Endothelial cell of umbilical vein (primary cell): ENCODE measurements around the gene FERMT2.

Source experiments
- CTCF ChIP-seq, 2 donors: IDR thresholded peaks; 1 replicate in 1 of 2; 2 replicates in 1 of 2; pipeline ENCODE4 v1.5.1; 2011; ENCODE audit warnings: low read length in 2 of 2, mild to moderate bottlenecking in 2 of 2, moderate library complexity in 2 of 2, control low read depth in 1 of 2, inconsistent platforms in 1 of 2, low read depth in 1 of 2; ENCODE audit not compliant: insufficient read depth in 1 of 2; ENCODE audit errors: extremely low read depth in 1 of 2
- EZH2 ChIP-seq: IDR thresholded peaks from 2 replicates; pipeline ENCODE4 v1.6.1; 2012; ENCODE audit warnings: borderline replicate concordance, low read depth, mild to moderate bottlenecking, moderate library complexity, low read length, inconsistent platforms; ENCODE audit not compliant: severe bottlenecking
- FOS ChIP-seq: IDR thresholded peaks from 2 replicates; pipeline ENCODE4 v1.6.1; 2011; ENCODE audit warnings: mild to moderate bottlenecking, low read length, moderate library complexity, borderline replicate concordance; ENCODE audit not compliant: insufficient read depth
- GATA2 ChIP-seq: IDR thresholded peaks from 2 replicates; pipeline ENCODE4 v1.7.0; 2011; ENCODE audit warnings: low read depth, mild to moderate bottlenecking, moderate library complexity, mixed read lengths, low read length; ENCODE audit not compliant: insufficient read length, insufficient read depth
- JUN ChIP-seq: IDR thresholded peaks from 2 replicates; pipeline ENCODE4 v1.6.1; 2011; ENCODE audit warnings: borderline replicate concordance, low read depth; ENCODE audit not compliant: insufficient read length, insufficient read depth
- MAX ChIP-seq: IDR thresholded peaks from 2 replicates; pipeline ENCODE4 v1.6.1; 2011; ENCODE audit not compliant: insufficient read depth, insufficient read length
- MYC ChIP-seq: IDR thresholded peaks from one replicate; pipeline ENCODE4 v1.6.1; 2011; ENCODE audit warnings: mild to moderate bottlenecking, low read depth, low read length
- POLR2A ChIP-seq: IDR thresholded peaks from 2 replicates; pipeline ENCODE4 v1.6.1; 2012; ENCODE audit warnings: low read depth, mild to moderate bottlenecking, control low read depth, low read length
- POLR2AphosphoS5 ChIP-seq: IDR thresholded peaks from 2 replicates; pipeline ENCODE4 v1.6.1; 2012; ENCODE audit warnings: low read depth, mild to moderate bottlenecking, control low read depth, low read length, moderate library complexity; ENCODE audit not compliant: insufficient read depth

GRCh38 chr14:52825085-52825484 lies 125.8 kb downstream of the FERMT2 start:
- no peak for TF ChIP-seq CTCF (IDR thresholded peaks at IDR 0.05; ENCODE audit: extremely low read depth in 1 of 2, insufficient read depth in 1 of 2, low read depth in 1 of 2, low read length in 2 of 2)
- TF ChIP-seq MYC = no peak
- TF ChIP-seq POLR2A = no peak
- no peak for TF ChIP-seq EZH2
- TF ChIP-seq POLR2AphosphoS5 = no peak
- no peak for TF ChIP-seq JUN
- no peak for TF ChIP-seq MAX
- no peak for TF ChIP-seq GATA2
- TF ChIP-seq FOS = no peak
